HTERT RPE-1 (cell line): Measurements from ENCODE around the gene MSH2.
"Not testable (repeated sequence)": the region's sequence is repeated elsewhere in the genome, so short reads cannot be mapped to it uniquely, and the experiment has no call there.

Experiments
- in situ Hi-C: fragments of 300-500 bp; cut with MboI; formaldehyde crosslinking; loops from 4 replicates; pipeline ENCODE4 v1.14.3; 2020; ENCODE audit warnings: low sequenced_read_pairs

The MSH2 gene

GRCh38 chr2:47406649-47407330, 3.8 kb downstream of the MSH2 start:
- in situ Hi-C loops: not testable (repeated sequence)

GRCh38 chr2:47407976-47408375, 5.0 kb downstream of the MSH2 start:
- in situ Hi-C loops: not testable (repeated sequence)

- in situ Hi-C loops: no loop called here
Measured at GRCh38 chr2:47414682-47415458, 11.9 kb downstream of the MSH2 start.

- in situ Hi-C loops: no loop called here
Measured at GRCh38 chr2:47420214-47420613, 17.3 kb downstream of the MSH2 start.

- in situ Hi-C loops: not testable (repeated sequence)
Measured at GRCh38 chr2:47420683-47421082, 17.7 kb downstream of the MSH2 start.

- in situ Hi-C loops: no loop called here
Measured at GRCh38 chr2:47422016-47422415, 19.1 kb downstream of the MSH2 start.

GRCh38 chr2:47422560-47422959, 19.6 kb downstream of the MSH2 start:
- in situ Hi-C loops: no loop called here

- in situ Hi-C loops: no loop called here
Measured at GRCh38 chr2:47426786-47427185, 23.8 kb downstream of the MSH2 start.

- in situ Hi-C loops: no loop called here
Measured at GRCh38 chr2:47429795-47430194, 26.8 kb downstream of the MSH2 start.

- in situ Hi-C loops: not testable (repeated sequence)
Measured at GRCh38 chr2:47433006-47433405, 30.1 kb downstream of the MSH2 start.

GRCh38 chr2:47433445-47433844, 30.5 kb downstream of the MSH2 start:
- in situ Hi-C loops: not testable (repeated sequence)

- in situ Hi-C loops: no loop called here
Measured at GRCh38 chr2:47437287-47437686, 34.3 kb downstream of the MSH2 start.

GRCh38 chr2:47438106-47438505, 35.1 kb downstream of the MSH2 start:
- in situ Hi-C loops: no loop called here

- in situ Hi-C loops: no loop called here
Measured at GRCh38 chr2:47438783-47439182, 35.8 kb downstream of the MSH2 start.

- in situ Hi-C loops: no loop called here
Measured at GRCh38 chr2:47451790-47452189, 48.8 kb downstream of the MSH2 start.

GRCh38 chr2:47452761-47453160, 49.8 kb downstream of the MSH2 start:
- in situ Hi-C loops: no loop called here

- in situ Hi-C loops: not testable (repeated sequence)
Measured at GRCh38 chr2:47454818-47455217, 51.9 kb downstream of the MSH2 start.

GRCh38 chr2:47455411-47455810, 52.5 kb downstream of the MSH2 start:
- in situ Hi-C loops: no loop called here

- in situ Hi-C loops: no loop called here
Measured at GRCh38 chr2:47456851-47457250, 53.9 kb downstream of the MSH2 start.

- in situ Hi-C loops: no loop called here
Measured at GRCh38 chr2:47457268-47457667, 54.3 kb downstream of the MSH2 start.

GRCh38 chr2:47459021-47459420, 56.1 kb downstream of the MSH2 start:
- in situ Hi-C loops: no loop called here

GRCh38 chr2:47460766-47461165, 57.8 kb downstream of the MSH2 start:
- in situ Hi-C loops: no loop called here
